Measurements from ENCODE around the gene SLC17A4. TPM values are rescaled to one million over a fixed set of nuclear protein-coding genes. Genes with fewer than 3 reads are reported as not detected.

The SLC17A4 gene
- polyA plus RNA-seq, 1 donor from 2014 or later: 0.28 TPM

GRCh38 chr6:25774120-25774715 is 19.7 kb downstream of the SLC17A4 start:
- H3K27ac ChIP-seq (ENCODE audit: low read length): peak overlapping the region; percentile 33
- no peaks in the 10 kb centered on the region for H3K9me2 ChIP-seq (ENCODE audit: insufficient read depth, low read length)
- no peaks in the 10 kb centered on the region for H3K79me2 ChIP-seq (replicated peaks; ENCODE audit: insufficient read depth, low read length)
- no peaks in the 10 kb centered on the region for H3F3A ChIP-seq (ENCODE audit: insufficient read depth, low read length, poor library complexity, severe bottlenecking)
- H4K20me1 ChIP-seq (ENCODE audit: insufficient read depth): no peaks in the 10 kb centered on the region
- no peaks in the 10 kb centered on the region for H3K9me3 ChIP-seq (ENCODE audit: low read length)
- H3K27me3 ChIP-seq (ENCODE audit: insufficient read depth, low read depth, low read length): no peaks in the 10 kb centered on the region
- peak; percentile 95 for TF ChIP-seq EP300 (conservative IDR thresholded peaks at IDR 0.05; ENCODE audit: poor library complexity, severe bottlenecking)
- TF ChIP-seq POLR2AphosphoS5 (IDR thresholded peaks at IDR 0.05): peak; percentile 83
- no peak for TF ChIP-seq EZH2 (IDR thresholded peaks at IDR 0.05; ENCODE audit: borderline replicate concordance, insufficient read depth, low read length, poor library complexity, severe bottlenecking)
- TF ChIP-seq REST (IDR thresholded peaks at IDR 0.05; ENCODE audit: borderline replicate concordance): no peak
- TF ChIP-seq SMC3 (conservative IDR thresholded peaks at IDR 0.05; ENCODE audit: poor library complexity): no peak
- no peak for TF ChIP-seq CTCF (IDR thresholded peaks at IDR 0.05; ENCODE audit: poor library complexity, severe bottlenecking)
- no peak for TF ChIP-seq TAF1 (IDR thresholded peaks at IDR 0.05; ENCODE audit: low read depth)
- no peak overlapping the region for H3K4me3 ChIP-seq (ENCODE audit: low read length)
- no peak overlapping the region for H2AFZ ChIP-seq (ENCODE audit: low read depth, low read length)
- H3K4me2 ChIP-seq (ENCODE audit: low read length): peak overlapping the region; percentile 34
- H3K36me3 ChIP-seq (ENCODE audit: insufficient read depth, low read length): no peaks in the 10 kb centered on the region
- H3K9ac ChIP-seq (ENCODE audit: low read length): peak overlapping the region; percentile 24

GRCh38 chr6:25777031-25777430 is 22.5 kb downstream of the SLC17A4 start:
- H3K27me3 ChIP-seq (ENCODE audit: insufficient read depth, low read depth, low read length): no peaks in the 10 kb centered on the region
- no peak for TF ChIP-seq EZH2 (IDR thresholded peaks at IDR 0.05; ENCODE audit: borderline replicate concordance, insufficient read depth, low read length, poor library complexity, severe bottlenecking)
- no peak for TF ChIP-seq TAF1 (IDR thresholded peaks at IDR 0.05; ENCODE audit: low read depth)
- TF ChIP-seq CTCF (IDR thresholded peaks at IDR 0.05; ENCODE audit: poor library complexity, severe bottlenecking): no peak
- TF ChIP-seq EP300 (conservative IDR thresholded peaks at IDR 0.05; ENCODE audit: poor library complexity, severe bottlenecking): no peak
- TF ChIP-seq SMC3 (conservative IDR thresholded peaks at IDR 0.05; ENCODE audit: poor library complexity): no peak
- TF ChIP-seq MXI1 (conservative IDR thresholded peaks at IDR 0.05; ENCODE audit: poor library complexity, severe bottlenecking): no peak
- no peak for TF ChIP-seq REST (IDR thresholded peaks at IDR 0.05; ENCODE audit: borderline replicate concordance)
- no peak for TF ChIP-seq POLR2AphosphoS5 (IDR thresholded peaks at IDR 0.05)
- no peak for TF ChIP-seq RAD21 (conservative IDR thresholded peaks at IDR 0.05)
- H3K9ac ChIP-seq (ENCODE audit: low read length): no peak overlapping the region
- no peaks in the 10 kb centered on the region for H3K9me2 ChIP-seq (ENCODE audit: insufficient read depth, low read length)
- H3F3A ChIP-seq (ENCODE audit: insufficient read depth, low read length, poor library complexity, severe bottlenecking): no peaks in the 10 kb centered on the region
- no peaks in the 10 kb centered on the region for H4K20me1 ChIP-seq (ENCODE audit: insufficient read depth)
- H3K36me3 ChIP-seq (ENCODE audit: insufficient read depth, low read length): no peaks in the 10 kb centered on the region
- H3K27ac ChIP-seq (ENCODE audit: low read length): no peak overlapping the region
- H2AFZ ChIP-seq (ENCODE audit: low read depth, low read length): no peak overlapping the region
- no peak overlapping the region for H3K4me2 ChIP-seq (ENCODE audit: low read length)
- no peaks in the 10 kb centered on the region for H3K9me3 ChIP-seq (ENCODE audit: low read length)
- H3K4me3 ChIP-seq (ENCODE audit: low read length): no peak overlapping the region
- H3K79me2 ChIP-seq (replicated peaks; ENCODE audit: insufficient read depth, low read length): no peaks in the 10 kb centered on the region
